GM19328 (cell line): ENCODE measurements around the gene SECISBP2L.
A peak's percentile ranks its signal among the peaks of the same experiment; 100 is the strongest.

ENCODE experiments used
- ATAC-seq: cut with Tn5 transposase; IDR thresholded peaks from one replicate; pipeline ENCODE4 v1.9.1; 2021; ENCODE audit warnings: mild to moderate bottlenecking, moderate library complexity; ENCODE audit not compliant: unreplicated experiment

The SECISBP2L gene

DNA sequence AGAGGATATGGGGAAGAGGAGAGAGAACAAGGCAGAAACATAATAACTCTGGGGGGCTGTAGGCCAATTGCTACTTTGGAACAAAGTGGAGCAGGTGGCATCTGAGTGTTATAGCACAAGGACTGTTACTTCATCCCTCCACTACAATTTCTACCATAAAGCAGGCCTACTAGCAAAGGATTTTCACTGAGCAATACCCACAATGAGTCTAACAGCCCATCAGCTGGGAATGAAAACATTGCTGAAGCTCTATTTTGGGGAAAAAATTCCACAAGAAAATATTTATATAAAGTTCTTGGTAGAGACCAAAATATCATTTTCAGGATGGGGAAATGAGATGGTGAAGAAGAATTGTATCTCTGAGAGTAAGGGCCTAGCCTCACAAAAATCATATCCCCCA, 78.9 kb downstream of the SECISBP2L start:
- no peak for ATAC-seq

GRCh38 chr15:48966595-48967301, 79.5 kb downstream of the SECISBP2L start:
- ATAC-seq, result peak; percentile 61

- ATAC-seq, result peak; percentile 42
Observed at GRCh38 chr15:48965972-48966371, 80.3 kb downstream of the SECISBP2L start.

GRCh38 chr15:48964898-48965297, 81.3 kb downstream of the SECISBP2L start:
- ATAC-seq, result no peak

GRCh38 chr15:48963524-48964113, 82.6 kb downstream of the SECISBP2L start, which contains the start of gene SHC4:
SHC4 (minus strand) TSS chr15:48963919; CDS start chr15:48963015, 904 bp downstream.
- no peak for ATAC-seq

- ATAC-seq, result no peak
Observed at GRCh38 chr15:48962662-48963523, 83.4 kb downstream of the SECISBP2L start.

DNA sequence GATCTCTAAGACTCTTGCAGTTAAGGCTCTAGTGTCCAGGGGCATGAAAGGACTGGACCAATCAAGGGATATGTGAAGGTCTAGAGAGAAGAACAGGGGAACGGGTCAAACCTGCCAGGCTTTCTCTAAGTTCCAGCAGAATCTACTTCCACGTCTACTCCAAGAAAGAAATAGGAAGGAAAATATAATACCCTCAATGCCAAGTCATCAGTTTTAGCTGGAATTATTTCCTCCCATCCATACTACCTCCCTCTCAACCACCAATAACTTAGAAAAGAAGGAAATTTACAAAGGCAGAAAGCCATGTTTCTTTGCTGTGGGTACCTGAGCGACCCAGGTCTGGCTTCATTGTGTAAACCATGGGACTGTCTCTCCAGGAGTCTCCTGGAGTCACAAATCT, 90.3 kb downstream of the SECISBP2L start:
- ATAC-seq, result no peak

DNA sequence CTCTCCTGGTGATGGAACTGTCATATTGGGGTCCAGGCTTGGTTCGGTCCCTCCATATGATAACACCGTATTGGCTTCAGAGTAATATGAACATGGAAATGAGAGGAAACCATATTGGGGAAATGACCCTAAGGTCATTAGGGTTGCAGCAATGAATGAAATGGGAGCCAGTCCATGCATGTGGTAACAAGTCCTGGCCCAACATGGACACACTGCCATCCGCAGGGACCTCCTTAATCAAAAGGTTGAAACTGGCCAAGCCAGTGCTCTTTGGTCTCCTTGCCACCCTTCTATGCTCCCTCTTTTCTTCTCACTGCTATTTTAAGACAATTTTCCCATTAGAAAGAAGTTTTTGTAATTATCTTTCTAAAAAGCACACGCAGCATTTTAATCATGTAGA, 90.9 kb downstream of the SECISBP2L start:
- ATAC-seq, result no peak

GRCh38 chr15:48954538-48954937, 91.7 kb downstream of the SECISBP2L start:
- no peak for ATAC-seq

DNA sequence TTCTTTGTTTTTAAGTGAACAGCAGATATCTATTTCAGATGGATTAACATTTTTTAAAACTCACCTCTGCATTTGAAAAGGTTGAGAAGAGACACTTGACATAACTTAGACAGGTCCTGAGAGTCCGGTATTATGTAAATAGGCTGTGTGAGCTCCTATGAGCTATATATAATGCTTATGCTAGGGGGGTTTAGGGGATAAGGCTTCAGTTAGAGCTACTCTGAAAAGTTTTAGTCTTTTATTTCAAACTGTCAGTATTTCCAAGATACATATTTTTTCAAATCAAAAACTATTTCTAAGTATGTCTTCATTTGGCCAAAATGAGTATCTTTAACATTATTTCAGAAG, 99.4 kb downstream of the SECISBP2L start:
- no peak for ATAC-seq

DNA sequence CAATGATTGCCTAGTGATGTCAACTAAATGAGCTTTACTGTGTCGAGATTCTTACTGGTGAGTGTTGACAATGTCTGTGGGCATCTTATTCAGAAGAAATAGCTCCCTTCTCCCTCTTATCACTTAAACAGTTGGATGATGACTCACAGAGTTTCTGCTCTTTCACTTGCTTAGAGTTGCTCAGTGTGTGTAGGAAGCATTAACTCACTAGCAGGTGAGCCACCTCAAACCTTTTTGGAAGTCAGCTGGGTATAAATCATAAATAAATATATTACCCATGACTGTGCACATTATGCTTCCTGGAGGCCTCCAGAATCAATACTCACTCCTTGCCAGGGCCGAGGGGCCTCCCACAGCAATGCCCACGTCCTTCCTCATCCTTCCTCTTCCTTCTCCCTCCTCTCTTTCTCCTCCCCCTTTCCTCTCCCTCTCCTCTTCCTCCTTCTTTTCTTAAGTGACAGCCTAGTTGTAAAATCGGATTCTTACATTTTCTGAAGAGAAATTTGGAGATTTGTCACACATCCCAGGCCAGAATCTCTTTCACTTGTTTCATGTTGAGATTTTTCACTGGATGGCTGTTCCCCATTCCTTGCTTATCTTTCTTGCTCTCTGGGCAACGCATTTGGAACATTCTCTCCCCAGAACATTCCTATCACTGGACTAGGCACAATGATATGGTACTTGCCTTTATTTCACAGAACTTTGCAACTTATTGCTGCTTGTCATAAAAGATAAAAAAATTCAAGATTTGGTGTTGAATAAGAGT, 100.0 kb downstream of the SECISBP2L start:
- ATAC-seq, result no peak

- ATAC-seq, result no peak
Observed at GRCh38 chr15:48945386-48945785, 100.9 kb downstream of the SECISBP2L start.

- no peak for ATAC-seq
Observed at GRCh38 chr15:48941904-48942303, 104.3 kb downstream of the SECISBP2L start.

- ATAC-seq, result peak; percentile 64
Observed at GRCh38 chr15:48940508-48940907, 105.7 kb downstream of the SECISBP2L start.

- no peak for ATAC-seq
Observed at GRCh38 chr15:48939648-48940047, 106.6 kb downstream of the SECISBP2L start.
